ENCODE results near the gene HBP1. TPM values are rescaled to one million over a fixed set of nuclear protein-coding genes. Genes with fewer than 3 reads are reported as not detected.

Gene HBP1
- total RNA-seq, 2 donors from 2014 or later = 51.8 to 69.8 TPM

GRCh38 chr7:107172276-107173032 is 3.7 kb downstream of the HBP1 start:
- DNase-seq (ENCODE audit: low spot score) = no peak
- peak overlapping the region in 1 of 2 donors; percentile 9 for H3K27ac ChIP-seq
- H3K4me1 ChIP-seq = peaks cover 0 to 62% of the 10 kb centered on the region in 2 donors
- TF ChIP-seq CTCF (IDR thresholded peaks at IDR 0.05) = no peak
- no peaks in the 10 kb centered on the region for H3K27me3 ChIP-seq
- H3K9me3 ChIP-seq = no peaks in the 10 kb centered on the region
- no peaks in the 10 kb centered on the region for H3K36me3 ChIP-seq
- H3K4me3 ChIP-seq = no peak overlapping the region

- Histone ChIP-seq H3K36me3 (no peaks in the 10 kb centered on the region), H3K4me1 (peaks cover 0 to 65% of the 10 kb centered on the region in 2 donors), H3K4me3 (no peak overlapping the region), H3K9me3 (no peaks in the 10 kb centered on the region), H3K27me3 (no peaks in the 10 kb centered on the region), H3K27ac (no peak overlapping the region)
- DNase-seq (ENCODE audit: low spot score) = no peak
- no peak for TF ChIP-seq CTCF (IDR thresholded peaks at IDR 0.05)
Measured at GRCh38 chr7:107173191-107173590, 4.4 kb downstream of the HBP1 start.

- no peak overlapping the region for H3K4me3 ChIP-seq
- H3K27ac ChIP-seq = peak overlapping the region in 1 of 2 donors; percentile 13
Measured at GRCh38 chr7:107173691-107174406, 5.0 kb downstream of the HBP1 start.

GRCh38 chr7:107179326-107180164 is 10.7 kb downstream of the HBP1 start:
- H3K27ac ChIP-seq = no peak overlapping the region
- no peak for TF ChIP-seq CTCF (IDR thresholded peaks at IDR 0.05)
- H3K4me1 ChIP-seq = peaks cover 0 to 50% of the 10 kb centered on the region in 2 donors
- DNase-seq (ENCODE audit: low spot score) = no peak
- peaks cover 42% of the 10 kb centered on the region for H3K36me3 ChIP-seq
- H3K9me3 ChIP-seq = no peaks in the 10 kb centered on the region
- H3K4me3 ChIP-seq = no peak overlapping the region
- no peaks in the 10 kb centered on the region for H3K27me3 ChIP-seq

More at GRCh38 chr7:107173691-107174406, 5.0 kb downstream of the HBP1 start:
- peaks cover 0 to 72% of the 10 kb centered on the region in 2 donors for H3K4me1 ChIP-seq
- no peak for DNase-seq (ENCODE audit: low spot score)
- H3K36me3 ChIP-seq = no peaks in the 10 kb centered on the region
- no peaks in the 10 kb centered on the region for H3K9me3 ChIP-seq
- no peaks in the 10 kb centered on the region for H3K27me3 ChIP-seq
- no peak for TF ChIP-seq CTCF (IDR thresholded peaks at IDR 0.05)

GRCh38 chr7:107180378-107180777 is 11.6 kb downstream of the HBP1 start:
- no peaks in the 10 kb centered on the region for H3K27me3 ChIP-seq
- TF ChIP-seq CTCF (IDR thresholded peaks at IDR 0.05) = no peak
- no peak overlapping the region for H3K4me3 ChIP-seq
- DNase-seq (ENCODE audit: low spot score) = no peak
- peak overlapping the region; percentile 2 to 28 for H3K27ac ChIP-seq
- no peaks in the 10 kb centered on the region for H3K9me3 ChIP-seq
- peaks cover 47% of the 10 kb centered on the region for H3K36me3 ChIP-seq
- H3K4me1 ChIP-seq = peaks cover 0 to 43% of the 10 kb centered on the region in 2 donors

Data from right atrium auricular region (tissue), 2 donors.